ENCODE data around the gene CCDC136.

Gene CCDC136

GRCh38 chr7:128869138-128869943 is 77.6 kb downstream of the CCDC136 start:
- peaks cover 15% of the 10 kb centered on the region for H3K36me3 Mint-ChIP-seq (ENCODE audit: low read depth)
- H3K27ac Mint-ChIP-seq = no peak overlapping the region
- peak overlapping the region; percentile 74 for H3K4me3 Mint-ChIP-seq
- peak; percentile 72 for DNase-seq
- H3K27me3 Mint-ChIP-seq (ENCODE audit: low read depth, poor library complexity) = peaks cover 22% of the 10 kb centered on the region
- H3K9me3 Mint-ChIP-seq = no peaks in the 10 kb centered on the region
- peaks cover 69% of the 10 kb centered on the region for H3K4me1 Mint-ChIP-seq
- TF ChIP-seq, protein P1, sequence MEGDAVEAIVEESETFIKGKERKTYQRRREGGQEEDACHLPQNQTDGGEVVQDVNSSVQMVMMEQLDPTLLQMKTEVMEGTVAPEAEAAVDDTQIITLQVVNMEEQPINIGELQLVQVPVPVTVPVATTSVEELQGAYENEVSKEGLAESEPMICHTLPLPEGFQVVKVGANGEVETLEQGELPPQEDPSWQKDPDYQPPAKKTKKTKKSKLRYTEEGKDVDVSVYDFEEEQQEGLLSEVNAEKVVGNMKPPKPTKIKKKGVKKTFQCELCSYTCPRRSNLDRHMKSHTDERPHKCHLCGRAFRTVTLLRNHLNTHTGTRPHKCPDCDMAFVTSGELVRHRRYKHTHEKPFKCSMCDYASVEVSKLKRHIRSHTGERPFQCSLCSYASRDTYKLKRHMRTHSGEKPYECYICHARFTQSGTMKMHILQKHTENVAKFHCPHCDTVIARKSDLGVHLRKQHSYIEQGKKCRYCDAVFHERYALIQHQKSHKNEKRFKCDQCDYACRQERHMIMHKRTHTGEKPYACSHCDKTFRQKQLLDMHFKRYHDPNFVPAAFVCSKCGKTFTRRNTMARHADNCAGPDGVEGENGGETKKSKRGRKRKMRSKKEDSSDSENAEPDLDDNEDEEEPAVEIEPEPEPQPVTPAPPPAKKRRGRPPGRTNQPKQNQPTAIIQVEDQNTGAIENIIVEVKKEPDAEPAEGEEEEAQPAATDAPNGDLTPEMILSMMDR (IDR thresholded peaks at IDR 0.05) = no peak

DNA sequence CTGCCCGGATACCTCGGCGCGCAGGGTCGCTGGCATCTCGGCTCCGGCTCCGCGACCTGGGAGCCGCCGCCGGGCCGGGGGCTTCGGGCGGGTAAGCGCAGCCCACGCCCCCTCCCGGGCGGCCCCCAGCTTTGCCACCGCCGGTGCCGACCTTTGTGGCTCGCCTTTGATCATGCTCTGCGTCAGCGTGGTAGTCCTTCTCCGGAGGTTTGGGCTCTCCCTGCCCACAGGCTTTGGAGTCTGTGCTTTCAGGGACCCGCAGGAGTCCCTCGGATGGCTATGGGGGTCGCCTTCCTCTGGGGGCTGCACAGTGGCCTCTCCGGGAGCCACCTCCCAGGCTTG is 78.1 kb downstream of the CCDC136 start:
- peaks cover 22% of the 10 kb centered on the region for H3K27me3 Mint-ChIP-seq (ENCODE audit: low read depth, poor library complexity)
- H3K4me3 Mint-ChIP-seq = peak overlapping the region; percentile 76
- peak; percentile 55 for DNase-seq
- H3K27ac Mint-ChIP-seq = no peak overlapping the region
- H3K4me1 Mint-ChIP-seq = peaks cover 70% of the 10 kb centered on the region
- H3K9me3 Mint-ChIP-seq = no peaks in the 10 kb centered on the region
- peaks cover 10% of the 10 kb centered on the region for H3K36me3 Mint-ChIP-seq (ENCODE audit: low read depth)
- TF ChIP-seq, protein P1 (IDR thresholded peaks at IDR 0.05) = no peak

GRCh38 chr7:128871050-128871449 is 79.3 kb downstream of the CCDC136 start:
- H3K36me3 Mint-ChIP-seq (ENCODE audit: low read depth) = no peaks in the 10 kb centered on the region
- H3K27me3 Mint-ChIP-seq (ENCODE audit: low read depth, poor library complexity) = peaks cover 20% of the 10 kb centered on the region
- peak overlapping the region; percentile 52 for H3K4me3 Mint-ChIP-seq
- no peak for DNase-seq
- TF ChIP-seq, protein P1 (IDR thresholded peaks at IDR 0.05) = no peak
- H3K4me1 Mint-ChIP-seq = peaks cover 70% of the 10 kb centered on the region
- H3K9me3 Mint-ChIP-seq = no peaks in the 10 kb centered on the region
- no peak overlapping the region for H3K27ac Mint-ChIP-seq

Measured in nephron progenitor cell (in vitro differentiated cells).